ENCODE results near the gene NUP62. TPM values are rescaled to one million over a fixed set of nuclear protein-coding genes. Genes with fewer than 3 reads are reported as not detected.

Gene NUP62
- total and polyA plus RNA-seq, 2 of the 4 experiments (the other 2 are of a cell fraction): 21.3 to 29.7 TPM

GRCh38 chr19:49861541-49862378 lies 67.5 kb downstream of the NUP62 start:
- no peak overlapping the region for H4K5ac ChIP-seq (ENCODE audit: low read depth, low read length)
- ChIA-PET POLR2A (ENCODE audit: unreplicated experiment) (no interaction called here), CTCF (no interaction called here)
- H3K27ac ChIP-seq (ENCODE audit: insufficient read depth, low read length): no peak overlapping the region
- peaks cover 68% of the 10 kb centered on the region for H3K36me3 ChIP-seq (ENCODE audit: control insufficient read depth, insufficient read depth, low read length)
- H2BK20ac ChIP-seq (ENCODE audit: low read depth, low read length): no peak overlapping the region
- H4K8ac ChIP-seq (ENCODE audit: low read depth in 2 of 2, low read length in 2 of 2): no peak overlapping the region
- no peak overlapping the region for H3K9ac ChIP-seq (ENCODE audit: low read depth, low read length)
- no peak for DNase-seq
- no peak overlapping the region for H3K4ac ChIP-seq (ENCODE audit: low read depth, low read length)
- 88% methylated on average over 38 of the region's 60 CpGs; no CpG with 5 or more reads in 1 of the 2 experiments for WGBS, 2 experiments (ENCODE audit: extremely low coverage in 2 of 2, insufficient read length in 1 of 2)
- no peak overlapping the region for H2BK120ac ChIP-seq (ENCODE audit: low read depth, low read length)
- no peak overlapping the region for H3K18ac ChIP-seq (ENCODE audit: low read depth, low read length)
- H3K14ac ChIP-seq (replicated peaks; ENCODE audit: low read depth, low read length): no peak overlapping the region
- TF ChIP-seq RFX5 (IDR thresholded peaks at IDR 0.05; ENCODE audit: low read depth, low read length): no peak
- TF ChIP-seq BHLHE40 (IDR thresholded peaks at IDR 0.05; ENCODE audit: low read depth, low read length): no peak
- TF ChIP-seq, protein P1, sequence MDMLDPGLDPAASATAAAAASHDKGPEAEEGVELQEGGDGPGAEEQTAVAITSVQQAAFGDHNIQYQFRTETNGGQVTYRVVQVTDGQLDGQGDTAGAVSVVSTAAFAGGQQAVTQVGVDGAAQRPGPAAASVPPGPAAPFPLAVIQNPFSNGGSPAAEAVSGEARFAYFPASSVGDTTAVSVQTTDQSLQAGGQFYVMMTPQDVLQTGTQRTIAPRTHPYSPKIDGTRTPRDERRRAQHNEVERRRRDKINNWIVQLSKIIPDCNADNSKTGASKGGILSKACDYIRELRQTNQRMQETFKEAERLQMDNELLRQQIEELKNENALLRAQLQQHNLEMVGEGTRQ (IDR thresholded peaks at IDR 0.05; ENCODE audit: low read depth, low read length): no peak
- TF ChIP-seq CHD1 (IDR thresholded peaks at IDR 0.05; ENCODE audit: low read depth, low read length): no peak
- TF ChIP-seq FOS (IDR thresholded peaks at IDR 0.05; ENCODE audit: low read depth, low read length): no peak
- no peak for TF ChIP-seq CEBPB (IDR thresholded peaks at IDR 0.05; ENCODE audit: low read depth, low read length)
- H3K4me2 ChIP-seq (ENCODE audit: low read depth, low read length): no peak overlapping the region
- peak overlapping the region; percentile 23 for H2AK9ac ChIP-seq (replicated peaks; ENCODE audit: low read depth, low read length, poor library complexity)
- peaks cover 45% of the 10 kb centered on the region for H4K20me1 ChIP-seq (ENCODE audit: insufficient read depth, low read length)
- peaks cover 7% of the 10 kb centered on the region for H3K9me1 ChIP-seq (ENCODE audit: insufficient read depth, low read length)
- no peak for ATAC-seq (ENCODE audit: low read depth)
- no peak overlapping the region for H3K4me3 ChIP-seq (ENCODE audit: insufficient read depth, low read depth, low read length)
- no peak overlapping the region for H4K91ac ChIP-seq (ENCODE audit: insufficient read depth, low read depth, low read length)
- H3K23ac ChIP-seq (ENCODE audit: low read depth, low read length): no peak overlapping the region
- H3K9me3 ChIP-seq (ENCODE audit: control insufficient read depth, insufficient read depth, low read length): no peaks in the 10 kb centered on the region
- H2AFZ ChIP-seq (replicated peaks; ENCODE audit: low read length, poor library complexity): no peak overlapping the region
- BruUV-seq (replicated peaks): no TSS peak
- in situ Hi-C loops (cut with MboI; ENCODE audit: low sequenced_read_pairs): no loop called here
- no peak overlapping the region for H2AK5ac ChIP-seq (ENCODE audit: low read depth, low read length)
- H2BK5ac ChIP-seq (ENCODE audit: low read depth, low read length, poor library complexity, severe bottlenecking): no peak overlapping the region
- peaks cover 23 to 77% of the 10 kb centered on the region in 2 experiments for H3K79me1 ChIP-seq (ENCODE audit: low read depth in 1 of 2, low read length in 2 of 2)
- H2BK15ac ChIP-seq (ENCODE audit: low read depth, low read length): no peak overlapping the region
- intact Hi-C loops (cut with micrococcal nuclease): no loop called here
- H3K56ac ChIP-seq (ENCODE audit: extremely low read depth, insufficient read depth, low read length): no peak overlapping the region
- no peaks in the 10 kb centered on the region for H3K27me3 ChIP-seq (ENCODE audit: control insufficient read depth, insufficient read depth, low read length)
- dilution Hi-C loops (cut with HindIII; ENCODE audit: low sequenced_read_pairs, unreplicated experiment): no loop called here
- peaks cover 14% of the 10 kb centered on the region for H3K4me1 ChIP-seq (ENCODE audit: control insufficient read depth, insufficient read depth, low read length)
